Measurements from ENCODE around the gene ING5. TPM values are rescaled to one million over a fixed set of nuclear protein-coding genes. Genes with fewer than 3 reads are reported as not detected.

Gene ING5
- total RNA-seq, 2 experiments from 2014 or later: 37.7 to 41.3 TPM

DNA sequence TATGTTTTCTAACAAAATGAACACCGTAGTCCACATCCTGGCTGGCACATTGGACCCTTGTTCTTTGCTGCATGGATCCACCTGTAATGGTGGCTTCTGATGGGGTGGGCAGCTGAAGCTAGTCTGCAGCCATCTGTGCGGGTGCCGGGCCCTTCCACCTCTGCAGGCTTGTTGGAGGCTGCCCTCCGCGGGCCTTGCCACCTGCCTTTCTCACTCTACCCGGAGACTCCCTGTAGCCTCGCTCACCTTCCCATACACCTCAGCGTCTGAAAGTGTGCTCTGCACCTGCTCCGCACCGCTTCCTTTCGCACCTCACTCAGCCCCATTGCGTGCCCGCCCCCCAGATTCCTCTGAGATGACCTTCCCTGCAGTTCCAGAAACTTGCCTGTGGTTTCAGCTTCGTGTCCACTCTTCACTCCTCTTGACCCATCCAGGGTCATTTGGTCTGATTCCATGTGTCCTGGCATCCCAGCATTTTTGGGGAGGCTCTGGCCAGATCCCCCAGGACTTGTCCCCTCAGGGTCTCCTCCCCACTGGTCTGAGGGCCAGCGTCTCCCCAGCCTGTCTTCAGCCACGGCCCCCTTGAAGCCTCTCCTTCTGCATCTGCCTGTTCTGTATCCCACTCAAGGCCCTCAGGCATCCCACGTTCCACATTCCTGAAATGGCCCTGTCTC, 46.2 kb upstream of the ING5 start:
- H3K27ac Mint-ChIP-seq: no peak overlapping the region
- no peak for DNase-seq
- H3K36me3 Mint-ChIP-seq (ENCODE audit: low read depth): peaks cover 28% of the 10 kb centered on the region
- TF ChIP-seq, protein P1, sequence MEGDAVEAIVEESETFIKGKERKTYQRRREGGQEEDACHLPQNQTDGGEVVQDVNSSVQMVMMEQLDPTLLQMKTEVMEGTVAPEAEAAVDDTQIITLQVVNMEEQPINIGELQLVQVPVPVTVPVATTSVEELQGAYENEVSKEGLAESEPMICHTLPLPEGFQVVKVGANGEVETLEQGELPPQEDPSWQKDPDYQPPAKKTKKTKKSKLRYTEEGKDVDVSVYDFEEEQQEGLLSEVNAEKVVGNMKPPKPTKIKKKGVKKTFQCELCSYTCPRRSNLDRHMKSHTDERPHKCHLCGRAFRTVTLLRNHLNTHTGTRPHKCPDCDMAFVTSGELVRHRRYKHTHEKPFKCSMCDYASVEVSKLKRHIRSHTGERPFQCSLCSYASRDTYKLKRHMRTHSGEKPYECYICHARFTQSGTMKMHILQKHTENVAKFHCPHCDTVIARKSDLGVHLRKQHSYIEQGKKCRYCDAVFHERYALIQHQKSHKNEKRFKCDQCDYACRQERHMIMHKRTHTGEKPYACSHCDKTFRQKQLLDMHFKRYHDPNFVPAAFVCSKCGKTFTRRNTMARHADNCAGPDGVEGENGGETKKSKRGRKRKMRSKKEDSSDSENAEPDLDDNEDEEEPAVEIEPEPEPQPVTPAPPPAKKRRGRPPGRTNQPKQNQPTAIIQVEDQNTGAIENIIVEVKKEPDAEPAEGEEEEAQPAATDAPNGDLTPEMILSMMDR (IDR thresholded peaks at IDR 0.05): no peak
- intact Hi-C loops (cut with micrococcal nuclease): no loop called here
- no peaks in the 10 kb centered on the region for H3K27me3 Mint-ChIP-seq
- ATAC-seq: no peak
- no peaks in the 10 kb centered on the region for H3K9me3 Mint-ChIP-seq
- ChIA-PET POLR2A (interaction anchor here (1.1 kb wide), 1 partner anchor 18 kb away, joined by 3 read pairs; no protein-coding TSS in a partner anchor), CTCF (no interaction called here)
- H3K4me1 Mint-ChIP-seq (ENCODE audit: low read depth): no peaks in the 10 kb centered on the region
- no peak overlapping the region for H3K4me3 Mint-ChIP-seq

DNA sequence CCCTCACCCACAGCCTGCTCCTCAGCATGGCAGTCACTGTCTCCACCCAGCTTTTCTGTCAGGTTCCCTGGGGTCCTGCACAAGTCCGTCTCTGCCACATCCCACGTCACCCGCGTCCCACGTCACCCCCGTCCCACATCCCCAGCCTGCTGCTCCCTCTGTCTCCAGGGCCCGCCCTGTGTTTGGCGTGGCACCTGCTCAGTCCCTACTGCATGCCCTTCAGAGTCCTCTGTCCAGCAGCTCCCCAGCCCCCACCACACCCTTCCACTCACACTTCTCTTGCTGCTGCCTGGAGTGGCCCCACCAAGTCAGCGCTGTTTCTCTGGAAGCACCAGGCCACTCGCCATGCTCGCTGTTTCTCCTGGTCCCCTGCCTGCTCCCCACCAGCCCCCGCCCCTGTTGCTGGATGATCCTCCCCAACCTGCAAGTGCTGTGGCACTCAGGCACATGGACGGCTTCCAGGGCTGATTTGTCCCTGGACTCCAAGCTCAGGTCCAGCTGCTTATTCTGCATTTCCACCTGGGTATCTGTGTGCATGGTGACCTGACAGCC, 45.6 kb upstream of the ING5 start:
- intact Hi-C loops (cut with micrococcal nuclease): no loop called here
- POLR2A ChIA-PET: interaction anchor here (1.1 to 1.2 kb wide), 2 partner anchors 13 to 18 kb away, joined by 3 read pairs; no protein-coding TSS in a partner anchor
- CTCF ChIA-PET: no interaction called here
- H3K36me3 Mint-ChIP-seq (ENCODE audit: low read depth): peaks cover 28% of the 10 kb centered on the region
- DNase-seq (no peak), ATAC-seq (no peak)
- no peak overlapping the region for H3K27ac Mint-ChIP-seq
- H3K27me3 Mint-ChIP-seq: no peaks in the 10 kb centered on the region
- no peak overlapping the region for H3K4me3 Mint-ChIP-seq
- no peaks in the 10 kb centered on the region for H3K9me3 Mint-ChIP-seq
- H3K4me1 Mint-ChIP-seq (ENCODE audit: low read depth): no peaks in the 10 kb centered on the region
- TF ChIP-seq, protein P1 (IDR thresholded peaks at IDR 0.05): no peak

DNA sequence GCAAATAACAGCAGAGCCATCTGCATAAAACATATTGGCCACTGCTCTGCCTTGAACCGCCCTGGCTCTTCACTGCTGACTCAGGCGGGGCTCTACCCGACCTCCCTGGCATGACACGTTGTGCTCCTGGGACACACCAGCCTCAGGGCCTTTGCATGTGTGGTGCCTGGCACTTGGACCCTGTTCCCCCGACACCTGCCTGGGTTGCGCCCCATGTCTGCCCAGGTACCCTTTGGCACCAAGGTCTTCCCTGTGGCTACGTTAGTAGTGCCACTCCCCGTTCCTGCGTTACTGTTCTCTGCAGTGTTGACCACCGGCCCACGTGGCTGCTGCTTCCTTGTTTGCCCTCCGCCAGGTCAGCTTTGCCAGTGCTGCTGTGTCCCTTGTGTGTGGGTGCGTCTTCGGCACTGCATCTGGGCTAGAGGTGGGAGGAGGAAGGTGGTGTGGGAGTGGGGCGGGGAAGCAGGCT, 44.0 kb upstream of the ING5 start:
- Mint-ChIP-seq H3K36me3 (ENCODE audit: low read depth) (peaks cover 26% of the 10 kb centered on the region), H3K4me3 (no peak overlapping the region), H3K9me3 (no peaks in the 10 kb centered on the region), H3K4me1 (ENCODE audit: low read depth) (no peaks in the 10 kb centered on the region), H3K27me3 (no peaks in the 10 kb centered on the region), H3K27ac (no peak overlapping the region)
- CTCF ChIA-PET: interaction anchor here (0.9 to 2.1 kb wide), 3 partner anchors 13 to 20 kb away, joined by 3 to 7 read pairs (median 3); no protein-coding TSS in a partner anchor
- DNase-seq: no peak
- POLR2A ChIA-PET: no interaction called here
- TF ChIP-seq, protein P1 (IDR thresholded peaks at IDR 0.05): no peak
- no peak for ATAC-seq
- intact Hi-C loops (cut with micrococcal nuclease): no loop called here

DNA sequence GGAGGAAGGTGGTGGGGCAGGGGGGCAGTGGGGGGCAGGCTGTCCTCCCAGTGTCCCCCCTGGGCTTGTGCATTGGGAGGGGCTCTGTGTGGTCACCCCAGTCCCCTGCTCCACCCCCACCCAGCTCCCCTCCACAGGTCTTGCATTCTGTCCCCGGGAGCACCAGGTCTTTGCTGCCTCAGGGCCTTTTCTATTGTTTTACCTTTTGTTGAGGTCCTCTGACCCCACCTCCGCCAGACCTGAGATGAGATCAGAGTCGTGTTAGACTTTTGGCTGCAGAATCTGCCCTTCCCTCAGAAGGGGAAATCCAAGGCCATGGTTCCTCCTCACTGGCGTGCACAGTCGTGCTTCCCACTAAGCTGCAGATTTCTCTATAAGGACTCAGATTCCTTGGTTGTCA, 43.5 kb upstream of the ING5 start:
- H3K27me3 Mint-ChIP-seq: no peaks in the 10 kb centered on the region
- no peaks in the 10 kb centered on the region for H3K9me3 Mint-ChIP-seq
- CTCF ChIA-PET: interaction anchor here (0.9 to 2.1 kb wide), 5 partner anchors 10 to 26 kb away, joined by 3 to 7 read pairs (median 4); no protein-coding TSS in a partner anchor
- no peaks in the 10 kb centered on the region for H3K4me1 Mint-ChIP-seq (ENCODE audit: low read depth)
- POLR2A ChIA-PET: no interaction called here
- DNase-seq: no peak
- intact Hi-C loops (cut with micrococcal nuclease): no loop called here
- H3K4me3 Mint-ChIP-seq: no peak overlapping the region
- ATAC-seq: no peak
- peaks cover 23% of the 10 kb centered on the region for H3K36me3 Mint-ChIP-seq (ENCODE audit: low read depth)
- TF ChIP-seq, protein P1 (IDR thresholded peaks at IDR 0.05): no peak
- H3K27ac Mint-ChIP-seq: no peak overlapping the region

DNA sequence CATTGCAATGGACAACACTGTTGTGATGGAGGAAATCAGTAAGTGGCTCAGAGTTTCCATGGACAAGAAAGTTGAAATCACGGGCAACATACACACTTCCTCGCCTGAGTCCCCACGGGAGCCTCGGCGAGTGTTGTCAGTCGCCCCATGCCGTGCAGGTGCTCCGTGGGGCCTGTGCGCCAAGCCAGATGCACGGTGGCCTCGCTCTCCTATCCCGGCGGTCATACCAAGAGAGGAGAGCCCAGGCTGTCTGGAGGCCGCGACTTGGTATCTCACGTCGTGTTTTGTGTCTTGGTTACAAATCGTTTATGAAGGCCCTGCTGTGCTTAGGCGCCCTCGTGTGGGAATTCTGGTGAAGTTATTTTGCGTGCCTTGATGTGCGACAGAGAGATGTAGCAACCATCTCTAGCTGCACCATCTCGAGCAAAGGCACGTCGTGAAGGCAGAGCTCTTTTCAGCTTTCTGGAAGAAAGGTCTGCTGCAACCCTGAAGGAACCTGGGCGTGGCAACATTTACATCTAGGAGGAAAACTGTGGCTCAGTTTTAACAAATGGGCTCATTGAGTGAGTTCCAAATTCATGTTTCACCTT, 42.6 kb upstream of the ING5 start:
- Mint-ChIP-seq H3K27me3 (no peaks in the 10 kb centered on the region), H3K36me3 (ENCODE audit: low read depth) (peaks cover 23% of the 10 kb centered on the region), H3K27ac (no peak overlapping the region), H3K4me1 (ENCODE audit: low read depth) (no peaks in the 10 kb centered on the region), H3K4me3 (no peak overlapping the region), H3K9me3 (no peaks in the 10 kb centered on the region)
- intact Hi-C loops (cut with micrococcal nuclease): no loop called here
- ATAC-seq: no peak
- ChIA-PET POLR2A (no interaction called here), CTCF (interaction anchor here (0.6 to 2.1 kb wide), 9 partner anchors 9 to 25 kb away, joined by 3 to 8 read pairs (median 4); no protein-coding TSS in a partner anchor)
- TF ChIP-seq, protein P1 (IDR thresholded peaks at IDR 0.05): peak; percentile 37
- peak; percentile 58 for DNase-seq

Measured in activated CD8-positive, alpha-beta T cell treated with anti-CD3 and anti-CD28 coated beads for 36 hours (primary cell).